HG03571 (cell line): ENCODE data around the gene SHISAL1.

ENCODE experiments used
- ATAC-seq: cut with Tn5 transposase; IDR thresholded peaks from one replicate; pipeline ENCODE4 v1.9.1; 2021; ENCODE audit not compliant: unreplicated experiment

SHISAL1 gene

DNA sequence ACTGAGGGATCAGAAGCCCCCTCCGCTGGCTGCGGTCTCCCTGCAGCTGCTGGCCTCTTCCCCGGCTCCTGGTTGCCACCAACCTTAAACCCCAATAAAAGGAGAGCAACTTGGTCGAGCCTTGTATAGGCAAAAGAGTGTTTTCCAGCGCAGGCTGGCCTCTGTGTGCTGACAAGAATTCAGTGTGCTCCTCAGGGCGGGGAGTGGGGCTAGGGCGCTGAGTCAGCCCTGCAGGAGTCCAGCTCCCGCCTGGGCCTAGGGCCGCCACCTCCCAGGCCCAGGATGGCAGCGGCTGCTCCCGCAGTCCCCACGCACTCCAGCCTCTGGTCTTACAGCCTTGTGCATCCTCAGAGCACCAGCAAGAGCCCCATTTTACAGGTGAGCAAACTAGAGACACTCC, at the start of gene SHISAL1:
Gene SHISAL1, minus strand, starts transcription at position 186 of the 400 bp plus-strand sequence. CDS start 12,006 bp downstream, outside the sequence.
- no peak for ATAC-seq

GRCh38 chr22:44361391-44362126, 48.8 kb upstream of the SHISAL1 start:
- no peak for ATAC-seq

DNA sequence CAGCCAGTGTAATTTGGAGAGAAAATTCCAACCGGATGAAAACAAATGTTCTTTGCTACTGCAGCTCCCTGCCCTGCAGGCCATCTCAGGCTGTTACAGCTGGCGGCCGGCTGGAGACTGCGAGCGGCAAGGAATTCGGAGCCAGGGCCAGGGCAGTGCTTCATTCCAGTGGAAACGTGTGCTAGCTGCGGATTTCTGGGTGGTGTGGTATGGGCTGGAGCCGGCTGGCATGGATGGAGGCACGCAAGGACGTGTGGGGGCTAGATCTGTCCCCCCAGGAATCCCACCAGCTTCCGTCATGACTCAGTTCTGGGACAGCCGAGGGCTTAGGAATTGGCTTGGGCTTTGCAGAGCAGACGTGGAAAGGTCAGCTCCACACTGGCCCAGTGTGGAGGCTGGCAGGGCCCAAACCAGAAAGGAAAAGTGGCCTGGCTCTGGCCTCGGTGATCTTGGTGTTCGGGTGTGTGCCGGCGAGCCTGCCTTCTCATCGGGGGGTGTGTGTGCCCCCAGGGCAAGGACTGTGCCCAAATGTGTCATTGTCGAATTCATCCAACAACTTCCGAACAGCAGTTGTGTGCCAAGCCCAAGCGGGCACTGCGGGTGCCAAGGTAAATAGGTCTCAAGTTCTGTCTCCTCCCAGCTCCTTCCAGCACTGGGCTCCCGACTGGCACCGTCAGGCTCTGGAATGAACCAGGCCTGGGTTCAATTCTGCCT, 48.1 kb upstream of the SHISAL1 start:
- ATAC-seq = no peak

- ATAC-seq = no peak
Observed at GRCh38 chr22:44360306-44360667, 47.5 kb upstream of the SHISAL1 start.

GRCh38 chr22:44359496-44360110, 46.9 kb upstream of the SHISAL1 start:
- ATAC-seq = no peak

GRCh38 chr22:44358709-44359440, 46.1 kb upstream of the SHISAL1 start:
- ATAC-seq = no peak

GRCh38 chr22:44357966-44358465, 45.3 kb upstream of the SHISAL1 start:
- ATAC-seq = no peak

DNA sequence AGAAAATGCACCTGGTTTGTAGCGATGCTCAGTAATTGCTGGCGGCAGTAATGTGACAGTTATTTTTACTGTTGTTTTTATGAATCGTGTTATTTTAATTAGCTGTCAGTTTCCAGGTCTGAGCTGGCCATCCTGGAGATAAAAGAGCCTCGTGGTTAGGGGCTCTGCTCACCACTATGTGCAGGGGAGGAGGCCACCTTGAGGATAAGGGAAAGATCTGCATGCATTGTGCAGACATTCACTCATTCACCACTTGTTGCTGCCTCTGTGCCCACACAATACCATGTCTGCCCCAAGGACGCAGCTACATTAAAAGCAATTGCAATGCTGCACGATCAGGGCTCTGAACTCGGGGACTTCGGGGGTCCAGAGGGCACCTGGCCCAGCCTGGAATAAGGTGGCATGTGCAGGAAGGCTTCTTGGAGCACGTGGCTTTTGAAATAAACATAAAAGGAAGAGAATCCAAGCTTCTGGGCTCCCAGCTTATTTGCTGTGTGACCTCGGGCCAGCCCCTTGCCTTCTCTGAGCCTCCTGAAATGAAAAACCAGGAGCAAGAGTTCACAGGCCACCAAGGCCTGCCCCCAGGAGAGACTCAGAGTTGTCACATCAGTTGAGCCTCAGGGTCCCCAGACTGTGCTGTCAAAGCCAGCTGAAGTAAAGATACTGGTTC, 44.7 kb upstream of the SHISAL1 start:
- no peak for ATAC-seq

GRCh38 chr22:44355716-44356070, 42.9 kb upstream of the SHISAL1 start:
- no peak for ATAC-seq

- ATAC-seq = no peak
Observed at GRCh38 chr22:44354288-44354687, 41.5 kb upstream of the SHISAL1 start.

DNA sequence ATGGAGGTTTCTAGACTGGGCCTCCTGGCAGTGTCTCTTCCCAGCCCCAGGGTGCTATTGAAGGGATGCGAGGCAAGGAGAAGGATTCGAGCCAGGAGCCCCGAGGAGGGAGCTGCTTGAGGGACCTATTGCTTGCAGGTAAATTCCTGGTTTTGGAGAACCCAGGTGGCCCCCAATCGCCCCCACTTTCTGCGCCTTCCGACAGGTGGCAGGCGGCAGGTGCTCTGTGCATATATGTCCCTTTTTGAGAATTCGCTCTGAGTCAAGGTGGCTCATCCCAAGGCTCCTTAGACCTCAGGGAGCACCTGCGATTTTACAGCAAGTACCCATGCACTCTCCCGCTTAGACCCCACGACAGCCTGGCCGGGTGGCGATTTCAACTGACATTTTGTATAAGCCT, 40.3 kb upstream of the SHISAL1 start:
- no peak for ATAC-seq

GRCh38 chr22:44352378-44353035, 39.8 kb upstream of the SHISAL1 start:
- ATAC-seq = no peak

GRCh38 chr22:44351685-44352377, 39.1 kb upstream of the SHISAL1 start:
- ATAC-seq = no peak

DNA sequence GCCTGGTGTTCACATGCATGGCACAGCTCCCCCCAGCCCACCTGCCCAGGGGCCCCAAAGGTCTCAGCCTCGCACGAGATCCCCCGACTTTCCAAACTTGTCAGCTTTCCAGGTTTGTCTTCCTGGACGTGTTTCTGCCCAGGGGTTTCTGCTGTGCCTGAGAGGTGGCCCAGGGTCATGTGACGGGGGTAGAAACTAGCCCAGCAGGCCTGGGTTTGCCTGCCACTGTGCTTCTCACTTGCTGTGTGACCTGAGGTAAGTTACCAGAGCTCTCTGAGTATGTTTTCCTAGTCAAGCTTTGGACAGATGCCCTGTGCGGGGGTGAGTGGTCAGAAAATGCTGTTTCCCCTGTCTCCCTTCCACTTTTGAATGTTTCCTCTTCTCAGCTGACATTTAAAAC, 38.3 kb upstream of the SHISAL1 start:
- no peak for ATAC-seq

- ATAC-seq = no peak
Observed at GRCh38 chr22:44349594-44349993, 36.8 kb upstream of the SHISAL1 start.

DNA sequence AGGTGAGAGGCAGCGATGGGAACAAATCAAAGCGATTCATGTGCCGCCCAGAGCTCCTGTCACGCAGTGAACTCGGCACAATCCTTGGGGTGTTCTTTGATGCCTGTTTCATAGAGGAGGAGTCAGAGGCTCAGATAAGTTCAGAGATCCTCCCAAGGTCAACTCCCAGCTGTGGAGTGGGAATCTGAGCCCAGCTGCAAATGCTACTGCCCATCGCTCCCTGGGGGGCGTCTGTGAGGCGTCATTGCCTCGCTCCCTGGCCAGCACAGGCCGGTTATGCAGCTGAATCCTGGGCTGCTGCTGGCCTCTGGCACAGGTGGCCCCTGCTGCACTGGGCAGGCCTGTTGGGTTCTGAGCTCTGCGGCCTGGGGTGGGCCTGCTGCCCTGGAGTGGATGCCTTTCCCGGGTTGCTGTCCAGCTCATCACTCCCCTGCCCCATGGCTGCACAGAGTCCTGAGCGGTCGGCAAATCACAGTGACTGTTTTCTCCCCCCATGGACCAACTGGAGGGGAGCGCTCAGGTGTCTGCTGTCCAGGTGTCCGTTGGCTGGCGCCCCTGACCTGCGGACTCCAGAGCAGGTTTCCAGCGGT, 36.3 kb upstream of the SHISAL1 start:
- ATAC-seq = no peak

GRCh38 chr22:44347549-44347948, 34.8 kb upstream of the SHISAL1 start:
- ATAC-seq = no peak

- ATAC-seq = no peak
Observed at GRCh38 chr22:44347080-44347479, 34.3 kb upstream of the SHISAL1 start.

GRCh38 chr22:44345872-44346271, 33.1 kb upstream of the SHISAL1 start:
- ATAC-seq = no peak
